Pancreas (tissue), 10 donors: ENCODE results near the gene STARD9. TPM values are rescaled to one million over a fixed set of nuclear protein-coding genes. Genes with fewer than 3 reads are reported as not detected.
"Not testable (repeated sequence)": the region's sequence is repeated elsewhere in the genome, so short reads cannot be mapped to it uniquely, and the experiment has no call there.

Source experiments
- ATAC-seq, 4 donors: fragments of 200-7000 bp; cut with Tn5 transposase; one replicate each; pipeline versions ENCODE4 v1.8.0 to v1.9.1; 2020; ENCODE audit warnings: mild to moderate bottlenecking in 4 of 4, moderate library complexity in 4 of 4
- DNase-seq, 6 donors: peaks; one replicate each; pipeline ENCODE4 v3.0.0-alpha.2; 2020
- FAIRE-seq: peaks from 2 replicates; lab custom pipeline; 2012; peaks lifted over from hg19 to GRCh38; lab: Jason Lieb, UNC
- H3K27ac ChIP-seq, 4 donors: fragments of 200-600 bp; sonication (generic); 1 replicate in 3 of 4; 2 replicates in 1 of 4; pipeline versions ENCODE4 v1.5.0 to v1.8.0; 2020
- H3K27me3 ChIP-seq, 4 donors: fragments of 200-600 bp; one replicate each; pipeline ENCODE4 v1.8.0; 2021
- H3K36me3 ChIP-seq, 3 donors: fragments of 200-600 bp; sonication (generic) in 1 of 3; one replicate each; pipeline versions ENCODE4 v1.5.0 to v1.8.0; 2020 to 2021
- H3K4me1 ChIP-seq, 3 donors: fragments of 200-600 bp; one replicate each; pipeline ENCODE4 v1.8.0; 2021
- H3K4me3 ChIP-seq, 4 donors: fragments of 200-600 bp; sonication (generic) in 2 of 4; one replicate each; pipeline versions ENCODE4 v1.5.0 to v1.8.0; 2020 to 2021
- H3K9me3 ChIP-seq, 4 donors: fragments of 200-600 bp; one replicate each; pipeline ENCODE4 v1.8.0; 2021
- CTCF ChIP-seq, 4 donors: fragments of 200-600 bp; sonication (generic) in 3 of 4; IDR thresholded peaks; one replicate each; pipeline versions ENCODE4 v1.5.0 to v1.8.0; 2021; ENCODE audit warnings: antibody characterized with exemption in 4 of 4
- WGBS, 2 donors: extraction: QIAGEN DNeasy Blood & Tissue Kit; methylation state at CpG; one replicate each; pipeline ENCODE4 v1.1.7; 2013; 5-methylcytosine and 5-hydroxymethylcytosine counted together
- intact Hi-C, 3 donors: fragments of 100-400 bp; cut with DNase I; formaldehyde crosslinking; loops; one replicate each; pipeline versions ENCODE4 v1.11.1 to v1.14.2; 2022
- polyA plus RNA-seq, 2 donors: library from polyadenylated mRNA; stranded (reverse); fragments of 200-250 nt; gene quantifications; one replicate each; pipeline ENCODE4 v1.2.3, GENCODE V29; 2013
- total RNA-seq, 6 donors: library from RNA; stranded (reverse); fragmentation: NEBNext Ultra II Directional in 4 of 6; extraction: Animal tissue kit (Norgen Biotek cat#: 25700) in 4 of 6; gene quantifications; one replicate each; pipeline versions ENCODE4 v1.2.1 to v1.2.4, GENCODE V29; 2021 to 2023
- donor health status: healthy with polysubstance abuse.
- donor health status: DM: no; HTN: no; CAD: no; lungs with moderate emphysema.
- donor health status: DM: no; HTN: no; CAD: no.
- donor health status: control.
- donor health status: control.
- donor health status: Bipolar disorder and iron deficiency.
- donor health status: DM: yes; HTN: yes; CAD: no.
- donor health status: DM: no; HTN: no; CAD: no.
- donor health status: DM: no; HTN: no; CAD: no.
- donor health status: DM: yes; HTN: yes; CAD: no.

Gene STARD9
- total and polyA plus RNA-seq, 8 donors = 0.44 to 3.0 (median 1.3) TPM

DNA sequence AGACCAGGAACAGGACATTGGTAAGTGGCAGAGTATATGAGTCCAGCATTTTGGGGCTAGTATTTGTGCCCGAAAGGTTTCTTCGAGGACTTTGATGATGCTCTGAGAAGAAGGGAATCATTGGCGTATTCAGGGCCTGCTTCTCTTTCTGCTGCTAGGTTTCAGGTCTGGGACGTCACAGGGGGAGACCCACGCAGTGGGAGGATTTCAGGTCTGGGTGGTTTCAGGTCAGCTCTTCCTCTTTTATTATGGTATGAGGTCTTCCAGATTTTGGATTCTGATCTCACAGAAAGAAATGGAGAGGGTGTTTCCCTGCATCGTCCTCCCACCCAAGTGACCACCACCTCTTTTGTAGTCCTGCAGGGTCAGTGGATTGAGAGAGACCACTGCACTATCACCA, 99.1 kb downstream of the STARD9 start:
- Histone ChIP-seq H3K36me3 (no peaks in the 10 kb centered on the region), H3K4me1 (no peaks in the 10 kb centered on the region), H3K4me3 (no peak overlapping the region), H3K27me3 (no peaks in the 10 kb centered on the region), H3K27ac (no peak overlapping the region), H3K9me3 (no peaks in the 10 kb centered on the region)
- DNase-seq (no peak), ATAC-seq (no peak), FAIRE-seq (no peak)
- intact Hi-C loops = no loop called here
- TF ChIP-seq CTCF (IDR thresholded peaks at IDR 0.05) = no peak
- WGBS, 2 donors = 73 to 85% methylated on average over 6 of the region's 6 CpGs

- H3K27me3 ChIP-seq = no peaks in the 10 kb centered on the region
- no peaks in the 10 kb centered on the region for H3K9me3 ChIP-seq
- H3K27ac ChIP-seq = no peak overlapping the region
- no peak for FAIRE-seq
- no peak for ATAC-seq
- no peaks in the 10 kb centered on the region for H3K36me3 ChIP-seq
- no peak for DNase-seq
- TF ChIP-seq CTCF (IDR thresholded peaks at IDR 0.05) = no peak
- 86 to 90% methylated on average over 1 of the region's 1 CpG for WGBS, 2 donors
- intact Hi-C loops = no loop called here
- H3K4me1 ChIP-seq = no peaks in the 10 kb centered on the region
- no peak overlapping the region for H3K4me3 ChIP-seq
Measured at GRCh38 chr15:42675021-42675420, 99.6 kb downstream of the STARD9 start.

GRCh38 chr15:42679285-42680141, 104.1 kb downstream of the STARD9 start:
- FAIRE-seq (no peak), DNase-seq (no peak), ATAC-seq (peak in 1 of 4 donors; percentile 18)
- WGBS, 2 donors = 80 to 89% methylated on average over 7 of the region's 7 CpGs
- Histone ChIP-seq H3K27ac (no peak overlapping the region), H3K36me3 (no peaks in the 10 kb centered on the region), H3K4me1 (no peaks in the 10 kb centered on the region), H3K4me3 (no peak overlapping the region), H3K27me3 (no peaks in the 10 kb centered on the region), H3K9me3 (no peaks in the 10 kb centered on the region)
- intact Hi-C loops = no loop called here
- TF ChIP-seq CTCF (IDR thresholded peaks at IDR 0.05) = no peak

DNA sequence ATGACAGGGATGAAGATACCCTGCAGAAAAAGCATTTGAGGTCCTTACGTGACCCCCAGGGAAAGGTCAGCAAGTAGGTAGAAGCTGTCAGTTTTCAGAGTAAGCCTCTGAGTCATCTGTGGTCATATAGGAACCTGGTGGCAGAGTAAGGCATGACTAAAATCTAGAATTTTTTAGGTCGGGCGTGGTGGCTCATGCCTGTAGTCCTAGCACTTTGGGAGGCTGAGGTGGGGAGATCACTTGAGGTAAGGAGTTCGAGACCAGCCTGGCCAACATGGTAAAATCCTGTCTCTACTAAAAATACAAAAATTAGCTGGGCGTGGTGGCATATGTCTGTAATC, 104.7 kb downstream of the STARD9 start:
- H3K9me3 ChIP-seq, FAIRE-seq, H3K4me3 ChIP-seq, DNase-seq, H3K4me1 ChIP-seq, H3K36me3 ChIP-seq, H3K27me3 ChIP-seq, H3K27ac ChIP-seq, intact Hi-C loops, ATAC-seq: not testable (repeated sequence)
- WGBS, 2 donors = 76 to 93% methylated on average over 5 of the region's 5 CpGs

- H3K36me3 ChIP-seq = no peaks in the 10 kb centered on the region
- intact Hi-C loops = no loop called here
- H3K4me1 ChIP-seq = no peaks in the 10 kb centered on the region
- no peaks in the 10 kb centered on the region for H3K9me3 ChIP-seq
- no peaks in the 10 kb centered on the region for H3K27me3 ChIP-seq
- no peak for FAIRE-seq
- WGBS, 2 donors = 87 to 95% methylated on average over 6 of the region's 6 CpGs
- no peak for DNase-seq
- H3K27ac ChIP-seq = no peak overlapping the region
- H3K4me3 ChIP-seq = no peak overlapping the region
- ATAC-seq = no peak
- TF ChIP-seq CTCF (IDR thresholded peaks at IDR 0.05) = no peak
Measured at GRCh38 chr15:42681119-42681518, 105.7 kb downstream of the STARD9 start.
